ENCODE measurements around the gene ALDH3A2.

Gene ALDH3A2

DNA sequence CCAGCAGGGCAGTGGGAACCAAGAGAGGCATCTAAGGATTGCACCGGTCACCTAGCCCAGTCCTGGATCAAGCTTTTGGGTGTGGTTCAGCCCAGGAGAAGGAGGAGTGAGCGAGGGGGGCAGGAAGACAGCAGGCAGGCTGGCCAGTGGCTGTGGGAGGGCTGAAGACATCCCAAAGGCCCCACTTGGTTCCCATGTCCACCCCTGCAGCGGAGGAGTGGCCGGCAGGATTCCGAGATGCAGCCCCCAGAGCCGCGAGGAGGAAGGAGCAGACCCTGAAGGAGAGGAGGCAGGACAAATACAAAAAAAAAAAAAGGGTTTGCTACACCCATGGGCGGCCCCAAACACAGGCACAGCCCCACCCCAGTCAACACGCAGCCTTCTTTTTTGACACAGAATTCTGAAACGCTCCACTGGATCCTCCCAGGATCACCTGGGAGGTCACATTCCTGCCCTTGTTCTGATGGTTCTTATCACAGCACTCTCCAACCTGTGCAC, 68.9 kb downstream of the ALDH3A2 start:
- TF ChIP-seq, protein P1, sequence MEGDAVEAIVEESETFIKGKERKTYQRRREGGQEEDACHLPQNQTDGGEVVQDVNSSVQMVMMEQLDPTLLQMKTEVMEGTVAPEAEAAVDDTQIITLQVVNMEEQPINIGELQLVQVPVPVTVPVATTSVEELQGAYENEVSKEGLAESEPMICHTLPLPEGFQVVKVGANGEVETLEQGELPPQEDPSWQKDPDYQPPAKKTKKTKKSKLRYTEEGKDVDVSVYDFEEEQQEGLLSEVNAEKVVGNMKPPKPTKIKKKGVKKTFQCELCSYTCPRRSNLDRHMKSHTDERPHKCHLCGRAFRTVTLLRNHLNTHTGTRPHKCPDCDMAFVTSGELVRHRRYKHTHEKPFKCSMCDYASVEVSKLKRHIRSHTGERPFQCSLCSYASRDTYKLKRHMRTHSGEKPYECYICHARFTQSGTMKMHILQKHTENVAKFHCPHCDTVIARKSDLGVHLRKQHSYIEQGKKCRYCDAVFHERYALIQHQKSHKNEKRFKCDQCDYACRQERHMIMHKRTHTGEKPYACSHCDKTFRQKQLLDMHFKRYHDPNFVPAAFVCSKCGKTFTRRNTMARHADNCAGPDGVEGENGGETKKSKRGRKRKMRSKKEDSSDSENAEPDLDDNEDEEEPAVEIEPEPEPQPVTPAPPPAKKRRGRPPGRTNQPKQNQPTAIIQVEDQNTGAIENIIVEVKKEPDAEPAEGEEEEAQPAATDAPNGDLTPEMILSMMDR (IDR thresholded peaks at IDR 0.05; ENCODE audit: unreplicated experiment in 3 of 3) = no peak
- Mint-ChIP-seq H3K27ac (peak overlapping the region in 2 of 3 experiments; percentile 5 to 57), H3K4me3 (no peak overlapping the region), H3K9me3 (no peaks in the 10 kb centered on the region), H3K36me3 (ENCODE audit: low read depth) (no peaks in the 10 kb centered on the region), H3K4me1 (peaks cover 40% of the 10 kb centered on the region), H3K27me3 (ENCODE audit: low read depth) (peaks cover 7% of the 10 kb centered on the region)

DNA sequence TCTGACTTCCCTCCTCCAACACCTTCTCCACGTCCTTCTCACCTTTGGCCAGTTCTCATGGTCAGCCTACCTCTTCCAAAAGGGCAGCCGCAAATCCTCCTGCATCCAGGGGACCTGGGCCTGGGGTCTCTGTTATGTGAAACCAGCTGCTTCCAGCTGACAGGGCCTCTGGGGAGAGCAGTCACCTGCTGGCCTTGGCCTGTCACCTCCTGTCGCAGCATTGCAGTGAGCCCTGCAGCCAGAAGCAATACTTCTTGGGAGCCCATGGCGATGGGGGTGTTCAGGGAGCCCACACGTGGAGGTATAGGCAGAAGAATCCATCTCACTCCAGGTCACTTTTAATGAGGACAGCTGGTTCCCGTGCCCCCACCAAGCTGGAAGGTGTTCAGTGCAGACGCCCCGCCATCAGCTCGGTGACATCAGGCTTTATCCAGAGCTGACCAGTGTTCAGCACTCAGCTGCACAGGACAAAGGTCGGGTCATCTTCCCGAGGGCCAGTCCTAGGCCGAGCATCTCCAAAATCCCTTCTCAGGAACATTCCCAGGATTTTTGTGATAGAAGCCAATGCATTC, 69.6 kb downstream of the ALDH3A2 start:
- Mint-ChIP-seq H3K27me3 (ENCODE audit: low read depth) (peaks cover 13% of the 10 kb centered on the region), H3K36me3 (ENCODE audit: low read depth) (no peaks in the 10 kb centered on the region)
- TF ChIP-seq, protein P1 (IDR thresholded peaks at IDR 0.05; ENCODE audit: unreplicated experiment in 3 of 3) = no peak

DNA sequence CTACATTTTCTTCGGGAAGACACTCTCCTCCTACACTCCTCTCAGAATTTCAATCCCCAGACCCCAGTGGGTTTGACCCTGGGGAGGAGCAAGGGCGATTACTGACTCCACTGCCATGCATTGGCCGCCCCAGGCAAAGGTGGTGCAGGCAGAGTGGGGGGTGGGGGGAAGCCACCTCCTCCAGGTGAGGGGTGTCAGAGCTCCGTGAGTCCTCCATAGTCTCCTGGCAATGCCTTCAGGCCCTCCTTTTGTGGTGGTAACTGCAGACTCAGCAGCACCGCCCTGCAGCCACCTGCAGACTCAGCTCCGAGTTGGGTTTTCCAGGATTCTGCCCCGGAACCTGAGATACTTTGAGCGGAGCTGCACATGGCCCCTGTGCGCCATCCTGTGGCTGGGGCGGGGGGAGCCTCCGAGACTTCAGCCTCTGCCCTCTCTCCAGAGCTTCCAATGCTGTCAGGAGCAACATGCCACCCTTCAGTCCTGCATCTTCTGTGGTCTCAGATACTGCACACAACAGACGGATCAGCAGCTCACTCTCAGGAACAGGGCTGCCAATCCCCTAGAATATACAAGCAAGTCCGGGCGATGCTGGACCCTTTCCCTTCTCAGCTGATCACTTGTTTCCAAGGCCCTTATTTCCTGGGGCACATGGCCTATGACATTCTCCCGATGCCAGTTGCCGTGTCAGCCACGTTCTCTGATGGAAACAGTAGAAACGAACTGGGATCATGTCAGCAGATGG, 70.2 kb downstream of the ALDH3A2 start:
- H3K27me3 Mint-ChIP-seq (ENCODE audit: low read depth) = peaks cover 14% of the 10 kb centered on the region

More for the DNA sequence above, 69.6 kb downstream of the ALDH3A2 start:
- Mint-ChIP-seq H3K4me1 (peaks cover 40% of the 10 kb centered on the region), H3K9me3 (no peaks in the 10 kb centered on the region), H3K27ac (peak overlapping the region in 2 of 3 experiments; percentile 5 to 57), H3K4me3 (no peak overlapping the region)

DNA sequence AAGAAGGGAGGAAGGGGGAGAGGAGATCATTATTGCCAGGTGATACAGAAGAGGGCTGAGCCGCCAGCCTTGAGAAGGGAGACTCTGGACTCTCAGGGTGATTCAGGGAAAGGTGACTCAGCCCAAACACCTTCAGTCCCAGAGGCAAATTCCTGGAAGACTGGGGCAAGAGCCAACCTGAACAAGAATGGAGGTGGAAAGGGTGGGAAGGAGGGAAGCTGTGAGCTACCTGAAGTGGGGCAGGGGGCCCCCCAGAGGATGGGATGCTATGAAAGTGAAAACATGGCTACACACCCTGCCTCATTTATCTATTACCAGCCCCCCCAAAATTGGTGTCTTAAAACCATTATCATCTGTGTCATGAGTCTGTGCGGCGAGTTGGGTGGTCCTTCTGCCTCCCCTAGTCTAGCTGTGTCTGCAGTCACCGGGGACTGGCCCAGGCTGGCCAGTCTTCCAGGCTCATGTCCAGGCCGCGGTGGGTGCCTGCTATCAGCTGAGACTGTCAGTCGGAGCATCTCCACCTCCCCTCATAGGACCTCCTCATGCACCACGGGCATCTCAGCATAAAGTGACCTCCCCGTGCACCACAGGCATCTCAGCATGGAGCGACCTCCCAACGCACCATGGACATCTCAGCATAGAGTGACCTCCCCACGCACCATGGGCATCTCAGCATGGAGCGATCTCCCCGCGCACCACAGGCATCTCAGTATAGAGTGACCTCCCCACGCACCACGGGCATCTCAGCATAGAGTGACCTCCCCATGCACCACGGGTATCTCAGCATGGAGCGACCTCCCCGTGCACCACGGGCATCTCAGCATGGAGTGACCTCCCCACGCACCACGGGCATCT, 71.0 kb downstream of the ALDH3A2 start:
- Mint-ChIP-seq H3K27me3 (ENCODE audit: low read depth) (peaks cover 14% of the 10 kb centered on the region), H3K4me3 (no peak overlapping the region), H3K27ac (peak overlapping the region in 2 of 3 experiments; percentile 33 to 82), H3K9me3 (no peaks in the 10 kb centered on the region), H3K4me1 (peaks cover 44% of the 10 kb centered on the region), H3K36me3 (ENCODE audit: low read depth) (no peaks in the 10 kb centered on the region)
- TF ChIP-seq, protein P1 (IDR thresholded peaks at IDR 0.05; ENCODE audit: unreplicated experiment in 3 of 3) = no peak

More for the DNA sequence above, 70.2 kb downstream of the ALDH3A2 start:
- H3K27ac Mint-ChIP-seq = peak overlapping the region in 1 of 3 experiments; percentile 2
- no peaks in the 10 kb centered on the region for H3K9me3 Mint-ChIP-seq
- peaks cover 41% of the 10 kb centered on the region for H3K4me1 Mint-ChIP-seq
- H3K36me3 Mint-ChIP-seq (ENCODE audit: low read depth) = no peaks in the 10 kb centered on the region
- TF ChIP-seq, protein P1 (IDR thresholded peaks at IDR 0.05; ENCODE audit: unreplicated experiment in 3 of 3) = no peak
- no peak overlapping the region for H3K4me3 Mint-ChIP-seq

DNA sequence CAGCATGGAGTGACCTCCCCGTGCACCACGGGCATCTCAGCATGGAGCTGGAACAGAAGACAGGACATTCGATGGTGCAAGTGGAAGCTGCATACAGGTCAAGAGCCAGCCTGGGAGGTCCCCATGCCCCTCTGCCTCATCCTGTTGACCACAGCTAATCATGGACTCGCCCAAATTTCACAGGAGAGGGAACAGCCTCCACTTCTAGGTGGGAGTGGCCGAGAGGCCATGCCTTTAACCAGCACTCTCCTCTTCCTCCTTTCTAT, 71.6 kb downstream of the ALDH3A2 start:
- peaks cover 14% of the 10 kb centered on the region for H3K27me3 Mint-ChIP-seq (ENCODE audit: low read depth)
- H3K36me3 Mint-ChIP-seq (ENCODE audit: low read depth) = no peaks in the 10 kb centered on the region
- no peak overlapping the region for H3K4me3 Mint-ChIP-seq
- peaks cover 46% of the 10 kb centered on the region for H3K4me1 Mint-ChIP-seq
- peak overlapping the region in 2 of 3 experiments; percentile 33 to 82 for H3K27ac Mint-ChIP-seq
- TF ChIP-seq, protein P1 (IDR thresholded peaks at IDR 0.05; ENCODE audit: unreplicated experiment in 3 of 3) = no peak
- H3K9me3 Mint-ChIP-seq = no peaks in the 10 kb centered on the region

Measured in nephron (organoid).